ENCODE results near the gene UBE2L5. TPM values are rescaled to one million over a fixed set of nuclear protein-coding genes. Genes with fewer than 3 reads are reported as not detected.
"Not testable (repeated sequence)": the region's sequence is repeated elsewhere in the genome, so short reads cannot be mapped to it uniquely, and the experiment has no call there.

Gene UBE2L5
- total RNA-seq, 1 donor = not detected

GRCh38 chr13:30443957-30444404, 21.7 kb downstream of the UBE2L5 start:
- Histone ChIP-seq H3K27me3 (ENCODE audit: insufficient read depth, low read length) (no peaks in the 10 kb centered on the region), H3K4me2 (ENCODE audit: insufficient read depth, low read length) (no peak overlapping the region), H3K36me3 (ENCODE audit: insufficient read depth, low read length) (no peaks in the 10 kb centered on the region), H3K27ac (ENCODE audit: low read depth, low read length) (no peak overlapping the region), H3K9me3 (ENCODE audit: low read depth, low read length) (no peaks in the 10 kb centered on the region), H4K20me1 (ENCODE audit: insufficient read depth, low read length) (no peaks in the 10 kb centered on the region), H2AFZ (ENCODE audit: low read length) (no peak overlapping the region), H3K4me1 (ENCODE audit: insufficient read depth, low read length) (peaks cover 8% of the 10 kb centered on the region), H3K4me3 (ENCODE audit: insufficient read depth, low read length) (no peak overlapping the region), H3K79me2 (ENCODE audit: insufficient read depth, low read length) (no peaks in the 10 kb centered on the region)
- TF ChIP-seq, protein P1, sequence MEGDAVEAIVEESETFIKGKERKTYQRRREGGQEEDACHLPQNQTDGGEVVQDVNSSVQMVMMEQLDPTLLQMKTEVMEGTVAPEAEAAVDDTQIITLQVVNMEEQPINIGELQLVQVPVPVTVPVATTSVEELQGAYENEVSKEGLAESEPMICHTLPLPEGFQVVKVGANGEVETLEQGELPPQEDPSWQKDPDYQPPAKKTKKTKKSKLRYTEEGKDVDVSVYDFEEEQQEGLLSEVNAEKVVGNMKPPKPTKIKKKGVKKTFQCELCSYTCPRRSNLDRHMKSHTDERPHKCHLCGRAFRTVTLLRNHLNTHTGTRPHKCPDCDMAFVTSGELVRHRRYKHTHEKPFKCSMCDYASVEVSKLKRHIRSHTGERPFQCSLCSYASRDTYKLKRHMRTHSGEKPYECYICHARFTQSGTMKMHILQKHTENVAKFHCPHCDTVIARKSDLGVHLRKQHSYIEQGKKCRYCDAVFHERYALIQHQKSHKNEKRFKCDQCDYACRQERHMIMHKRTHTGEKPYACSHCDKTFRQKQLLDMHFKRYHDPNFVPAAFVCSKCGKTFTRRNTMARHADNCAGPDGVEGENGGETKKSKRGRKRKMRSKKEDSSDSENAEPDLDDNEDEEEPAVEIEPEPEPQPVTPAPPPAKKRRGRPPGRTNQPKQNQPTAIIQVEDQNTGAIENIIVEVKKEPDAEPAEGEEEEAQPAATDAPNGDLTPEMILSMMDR (IDR thresholded peaks at IDR 0.05; ENCODE audit: extremely low read depth, low read depth, low read length) = no peak
- DNase-seq (ENCODE audit: insufficient read length, low spot score, missing footprints) = no peak

- H3K9me3 ChIP-seq (ENCODE audit: low read depth, low read length) = no peaks in the 10 kb centered on the region
- no peaks in the 10 kb centered on the region for H3K27me3 ChIP-seq (ENCODE audit: insufficient read depth, low read length)
- H3K4me1 ChIP-seq (ENCODE audit: insufficient read depth, low read length) = peaks cover 8% of the 10 kb centered on the region
- H2AFZ ChIP-seq (ENCODE audit: low read length) = peak overlapping the region; percentile 78
- H3K36me3 ChIP-seq (ENCODE audit: insufficient read depth, low read length) = no peaks in the 10 kb centered on the region
- H3K27ac ChIP-seq (ENCODE audit: low read depth, low read length) = no peak overlapping the region
- H3K4me3 ChIP-seq (ENCODE audit: insufficient read depth, low read length) = peak overlapping the region; percentile 60
- no peaks in the 10 kb centered on the region for H4K20me1 ChIP-seq (ENCODE audit: insufficient read depth, low read length)
- peak; percentile 71 for DNase-seq (ENCODE audit: insufficient read length, low spot score, missing footprints)
- TF ChIP-seq, protein P1 (IDR thresholded peaks at IDR 0.05; ENCODE audit: extremely low read depth, low read depth, low read length) = no peak
- no peaks in the 10 kb centered on the region for H3K79me2 ChIP-seq (ENCODE audit: insufficient read depth, low read length)
- peak overlapping the region; percentile 75 for H3K4me2 ChIP-seq (ENCODE audit: insufficient read depth, low read length)
Observed at GRCh38 chr13:30446126-30446500, 23.8 kb downstream of the UBE2L5 start.

DNA sequence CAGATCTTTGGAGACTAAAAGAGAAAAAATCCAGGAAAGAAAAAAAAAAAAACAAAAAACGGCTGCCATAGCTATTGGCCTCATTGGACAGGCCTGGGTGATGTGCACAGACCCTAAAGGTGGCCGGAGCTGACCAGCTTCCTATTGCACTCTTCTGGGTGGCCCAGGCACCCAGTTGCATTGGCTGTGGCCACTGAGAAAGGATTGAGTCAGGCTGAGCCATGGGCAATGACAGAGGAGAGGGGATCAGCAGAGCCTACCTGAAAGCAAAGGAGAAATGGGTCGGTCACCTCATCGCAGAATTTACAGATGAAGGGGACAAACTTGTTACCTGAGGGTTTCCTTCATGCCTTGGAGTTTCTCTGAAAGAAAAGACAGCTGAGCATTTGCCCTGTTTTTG, 26.1 kb downstream of the UBE2L5 start:
- Histone ChIP-seq H3K27me3 (ENCODE audit: insufficient read depth, low read length) (no peaks in the 10 kb centered on the region), H3K4me1 (ENCODE audit: insufficient read depth, low read length) (peaks cover 8% of the 10 kb centered on the region), H3K79me2 (ENCODE audit: insufficient read depth, low read length) (no peaks in the 10 kb centered on the region), H3K4me3 (ENCODE audit: insufficient read depth, low read length) (no peak overlapping the region), H3K27ac (ENCODE audit: low read depth, low read length) (no peak overlapping the region), H3K9me3 (ENCODE audit: low read depth, low read length) (no peaks in the 10 kb centered on the region), H3K4me2 (ENCODE audit: insufficient read depth, low read length) (no peak overlapping the region), H3K36me3 (ENCODE audit: insufficient read depth, low read length) (no peaks in the 10 kb centered on the region), H4K20me1 (ENCODE audit: insufficient read depth, low read length) (no peaks in the 10 kb centered on the region), H2AFZ (ENCODE audit: low read length) (no peak overlapping the region)
- no peak for DNase-seq (ENCODE audit: insufficient read length, low spot score, missing footprints)
- TF ChIP-seq, protein P1 (IDR thresholded peaks at IDR 0.05; ENCODE audit: extremely low read depth, low read depth, low read length) = no peak

GRCh38 chr13:30450066-30450465, 27.8 kb downstream of the UBE2L5 start:
- Histone ChIP-seq H3K79me2 (ENCODE audit: insufficient read depth, low read length) (no peaks in the 10 kb centered on the region), H3K36me3 (ENCODE audit: insufficient read depth, low read length) (no peaks in the 10 kb centered on the region), H3K4me1 (ENCODE audit: insufficient read depth, low read length) (peaks cover 8% of the 10 kb centered on the region), H3K4me2 (ENCODE audit: insufficient read depth, low read length) (no peak overlapping the region), H3K27ac (ENCODE audit: low read depth, low read length) (no peak overlapping the region), H3K4me3 (ENCODE audit: insufficient read depth, low read length) (no peak overlapping the region), H3K9me3 (ENCODE audit: low read depth, low read length) (no peaks in the 10 kb centered on the region), H2AFZ (ENCODE audit: low read length) (no peak overlapping the region), H4K20me1 (ENCODE audit: insufficient read depth, low read length) (no peaks in the 10 kb centered on the region), H3K27me3 (ENCODE audit: insufficient read depth, low read length) (no peaks in the 10 kb centered on the region)
- TF ChIP-seq, protein P1 (IDR thresholded peaks at IDR 0.05; ENCODE audit: extremely low read depth, low read depth, low read length) = no peak
- DNase-seq (ENCODE audit: insufficient read length, low spot score, missing footprints) = no peak

DNA sequence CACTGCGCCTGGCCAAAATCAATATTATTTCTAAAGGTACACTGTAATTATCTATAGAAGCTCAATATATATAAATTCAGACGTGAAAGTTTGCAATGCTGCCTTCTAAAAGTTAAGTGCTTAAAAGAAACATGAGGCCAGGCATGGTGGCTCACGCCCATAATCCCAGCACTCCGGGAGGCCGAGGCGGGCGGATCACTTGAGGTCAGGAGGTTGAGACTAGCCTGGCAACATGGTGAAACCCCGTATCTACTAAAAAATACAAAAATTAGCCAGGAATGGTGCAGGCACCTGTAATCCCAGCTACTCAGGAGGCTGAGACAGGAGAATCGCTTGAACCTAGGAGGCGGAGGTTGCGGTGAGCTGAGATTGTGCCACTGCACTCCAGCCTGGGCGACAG, 29.2 kb downstream of the UBE2L5 start:
- H3K36me3 ChIP-seq (ENCODE audit: insufficient read depth, low read length); H4K20me1 ChIP-seq (ENCODE audit: insufficient read depth, low read length); H3K4me2 ChIP-seq (ENCODE audit: insufficient read depth, low read length); H2AFZ ChIP-seq (ENCODE audit: low read length); H3K79me2 ChIP-seq (ENCODE audit: insufficient read depth, low read length); H3K4me1 ChIP-seq (ENCODE audit: insufficient read depth, low read length); H3K9me3 ChIP-seq (ENCODE audit: low read depth, low read length); H3K27ac ChIP-seq (ENCODE audit: low read depth, low read length); H3K27me3 ChIP-seq (ENCODE audit: insufficient read depth, low read length); DNase-seq (ENCODE audit: insufficient read length, low spot score, missing footprints); H3K4me3 ChIP-seq (ENCODE audit: insufficient read depth, low read length): not testable (repeated sequence)

Data from osteoblast (primary cell).